ENCODE measurements around the gene DIAPH3. TPM values are rescaled to one million over a fixed set of nuclear protein-coding genes. Genes with fewer than 3 reads are reported as not detected.

Gene DIAPH3
- polyA plus RNA-seq, 3 donors = 0.04 to 0.09 TPM; not detected in 1

DNA sequence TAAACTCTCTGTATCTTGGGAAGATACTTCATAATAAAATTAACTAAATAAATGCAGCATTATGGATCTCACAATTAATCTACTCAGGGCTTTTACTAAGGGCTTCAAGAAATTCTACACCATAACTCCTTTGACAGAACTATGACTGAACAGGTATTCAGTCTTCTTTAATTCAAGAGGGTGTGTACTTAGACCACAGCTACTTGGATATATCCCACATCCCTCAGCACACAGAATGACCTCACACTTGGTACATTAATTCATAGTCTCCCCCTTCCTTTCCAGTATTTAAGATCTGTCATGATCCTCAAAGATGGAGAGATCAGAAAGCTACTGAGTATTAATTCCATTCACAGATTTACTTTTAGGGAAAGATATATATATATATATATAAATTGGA is 11.6 kb downstream of the DIAPH3 start:
- peaks cover 10% of the 10 kb centered on the region for H3K4me1 Mint-ChIP-seq
- peaks cover 14% of the 10 kb centered on the region for H3K79me2 ChIP-seq (ENCODE audit: insufficient read depth, low read length)
- intact Hi-C loops (cut with micrococcal nuclease) = no loop called here
- no peaks in the 10 kb centered on the region for H3K27me3 Mint-ChIP-seq (ENCODE audit: low read depth in 3 of 3)
- H3K36me3 ChIP-seq (replicated peaks in 1 of 2; ENCODE audit: control insufficient read depth in 1 of 2, insufficient read depth in 2 of 2, low read length in 2 of 2) = no peaks in the 10 kb centered on the region
- no peaks in the 10 kb centered on the region for H3K9me3 ChIP-seq (replicated peaks in 1 of 2; ENCODE audit: control insufficient read depth in 1 of 2, insufficient read depth in 1 of 2, low read length in 2 of 2)
- no peak for DNase-seq
- peaks cover 5 to 7% of the 10 kb centered on the region in 2 donors for H3K36me3 Mint-ChIP-seq
- H3K9me3 Mint-ChIP-seq = peaks cover 0 to 1% (median 0%) of the 10 kb centered on the region in 7 donors
- no peaks in the 10 kb centered on the region for H4K20me1 ChIP-seq (ENCODE audit: insufficient read depth, low read length)
- H3K27ac ChIP-seq (ENCODE audit: low read depth in 1 of 2, low read length in 2 of 2) = no peak overlapping the region
- no peak overlapping the region for H3K4me2 ChIP-seq (replicated peaks; ENCODE audit: extremely low read depth, low read length, poor library complexity, severe bottlenecking)
- H3K9ac ChIP-seq (ENCODE audit: insufficient read depth, low read length, poor library complexity, severe bottlenecking) = no peak overlapping the region
- no peaks in the 10 kb centered on the region for H3K27me3 ChIP-seq (ENCODE audit: control insufficient read depth in 2 of 2, insufficient read depth in 2 of 2, low read length in 2 of 2)
- TF ChIP-seq CTCF (IDR thresholded peaks at IDR 0.05) = no peak
- no peak overlapping the region for H3K4me3 ChIP-seq (replicated peaks in 1 of 3; ENCODE audit: low read depth in 2 of 3, low read length in 3 of 3)
- peaks cover 9 to 10% of the 10 kb centered on the region in 2 donors for H3K4me1 ChIP-seq (ENCODE audit: control insufficient read depth in 1 of 2, insufficient read depth in 2 of 2, low read length in 2 of 2)
- no peak overlapping the region for H3K4me3 Mint-ChIP-seq
- H3K27ac Mint-ChIP-seq = no peak overlapping the region
- no peak overlapping the region for H2AFZ ChIP-seq (ENCODE audit: insufficient read depth, low read depth, low read length, poor library complexity, severe bottlenecking)

DNA sequence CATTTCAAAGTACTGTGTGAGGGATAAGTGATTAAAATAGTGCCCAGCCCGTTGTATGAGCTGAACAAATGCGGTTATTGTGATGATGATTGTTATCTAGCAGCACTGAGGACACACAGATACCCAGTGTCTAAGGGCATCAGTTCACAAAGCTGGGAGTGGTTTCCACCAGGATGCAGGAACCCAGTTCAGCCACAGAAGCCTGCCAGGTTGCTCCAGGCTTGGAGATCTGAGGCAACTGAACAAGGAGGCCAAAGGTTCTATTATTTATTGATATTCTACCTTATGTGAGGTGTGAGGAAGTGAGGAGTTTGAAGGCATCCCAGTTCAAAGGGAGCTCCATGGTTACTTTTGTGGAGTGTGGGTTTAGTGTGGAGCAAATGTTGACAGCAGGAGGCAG is 13.2 kb downstream of the DIAPH3 start:
- intact Hi-C loops (cut with micrococcal nuclease) = no loop called here
- no peak for TF ChIP-seq CTCF (IDR thresholded peaks at IDR 0.05)
- peaks cover 17% of the 10 kb centered on the region for H3K79me2 ChIP-seq (ENCODE audit: insufficient read depth, low read length)
- H3K27ac Mint-ChIP-seq = peak overlapping the region in 1 of 7 donors; percentile 77
- H2AFZ ChIP-seq (ENCODE audit: insufficient read depth, low read depth, low read length, poor library complexity, severe bottlenecking) = peak overlapping the region; percentile 7
- peaks cover 10% of the 10 kb centered on the region for H3K4me1 Mint-ChIP-seq
- H3K9me3 ChIP-seq (replicated peaks in 1 of 2; ENCODE audit: control insufficient read depth in 1 of 2, insufficient read depth in 1 of 2, low read length in 2 of 2) = no peaks in the 10 kb centered on the region
- H3K27me3 ChIP-seq (ENCODE audit: control insufficient read depth in 2 of 2, insufficient read depth in 2 of 2, low read length in 2 of 2) = no peaks in the 10 kb centered on the region
- peaks cover 0 to 1% (median 0%) of the 10 kb centered on the region in 7 donors for H3K9me3 Mint-ChIP-seq
- peaks cover 9 to 10% of the 10 kb centered on the region in 2 donors for H3K4me1 ChIP-seq (ENCODE audit: control insufficient read depth in 1 of 2, insufficient read depth in 2 of 2, low read length in 2 of 2)
- H3K4me3 Mint-ChIP-seq = no peak overlapping the region
- no peak overlapping the region for H3K4me3 ChIP-seq (replicated peaks in 1 of 3; ENCODE audit: low read depth in 2 of 3, low read length in 3 of 3)
- H3K27ac ChIP-seq (ENCODE audit: low read depth in 1 of 2, low read length in 2 of 2) = no peak overlapping the region
- H3K4me2 ChIP-seq (replicated peaks; ENCODE audit: extremely low read depth, low read length, poor library complexity, severe bottlenecking) = no peak overlapping the region
- H3K9ac ChIP-seq (ENCODE audit: insufficient read depth, low read length, poor library complexity, severe bottlenecking) = no peak overlapping the region
- peaks cover 0 to 7% of the 10 kb centered on the region in 2 donors for H3K36me3 Mint-ChIP-seq
- no peaks in the 10 kb centered on the region for H3K27me3 Mint-ChIP-seq (ENCODE audit: low read depth in 3 of 3)
- DNase-seq = no peak
- no peaks in the 10 kb centered on the region for H4K20me1 ChIP-seq (ENCODE audit: insufficient read depth, low read length)
- H3K36me3 ChIP-seq (replicated peaks in 1 of 2; ENCODE audit: control insufficient read depth in 1 of 2, insufficient read depth in 2 of 2, low read length in 2 of 2) = no peaks in the 10 kb centered on the region
- WGBS (ENCODE audit: insufficient coverage) = 100% methylated on average over 2 of the region's 2 CpGs

Data from CD14-positive monocyte (primary cell).